ENCODE measurements around the gene CEMIP. TPM values are rescaled to one million over a fixed set of nuclear protein-coding genes. Genes with fewer than 3 reads are reported as not detected.
A peak's percentile ranks its signal among the peaks of the same experiment; 100 is the strongest.

CEMIP gene
- total and polyA plus RNA-seq, 4 donors: 11.6 to 257 (median 62.6) TPM

DNA sequence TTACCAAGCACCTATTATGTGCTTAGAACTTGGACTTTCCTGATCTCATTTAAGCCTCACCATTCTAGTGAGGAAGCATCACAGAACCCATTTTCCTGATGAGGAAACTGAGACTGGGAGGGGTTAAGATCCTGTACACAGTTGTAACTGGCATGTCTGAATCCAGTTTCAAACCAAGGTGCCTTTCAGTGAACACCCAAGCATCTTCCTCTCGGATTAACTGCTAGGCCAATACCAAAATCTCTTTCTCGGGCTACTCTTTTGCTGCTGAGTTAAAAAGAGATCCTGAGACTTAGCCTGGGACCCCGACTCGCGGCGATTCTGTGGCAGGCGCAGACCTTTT is 578 bp upstream of the CEMIP start:
- DNase-seq (ENCODE audit: low read depth in 4 of 6, low spot score in 6 of 6): no peak
- Histone ChIP-seq H3K27me3 (ENCODE audit: control insufficient read depth, insufficient read depth, low read length) (peaks cover 30% of the 10 kb centered on the region), H3K4me3 (ENCODE audit: low read depth, low read length) (no peak overlapping the region), H3K36me3 (ENCODE audit: control insufficient read depth, insufficient read depth, low read length) (no peaks in the 10 kb centered on the region), H3K27ac (ENCODE audit: low read depth, low read length) (no peak overlapping the region), H3K9me3 (ENCODE audit: control insufficient read depth, insufficient read depth, low read length) (no peaks in the 10 kb centered on the region), H3K4me1 (ENCODE audit: control insufficient read depth, insufficient read depth, low read length) (peaks cover 26% of the 10 kb centered on the region)
- 20% methylated on average over 7 of the region's 7 CpGs for WGBS (ENCODE audit: insufficient coverage)

DNA sequence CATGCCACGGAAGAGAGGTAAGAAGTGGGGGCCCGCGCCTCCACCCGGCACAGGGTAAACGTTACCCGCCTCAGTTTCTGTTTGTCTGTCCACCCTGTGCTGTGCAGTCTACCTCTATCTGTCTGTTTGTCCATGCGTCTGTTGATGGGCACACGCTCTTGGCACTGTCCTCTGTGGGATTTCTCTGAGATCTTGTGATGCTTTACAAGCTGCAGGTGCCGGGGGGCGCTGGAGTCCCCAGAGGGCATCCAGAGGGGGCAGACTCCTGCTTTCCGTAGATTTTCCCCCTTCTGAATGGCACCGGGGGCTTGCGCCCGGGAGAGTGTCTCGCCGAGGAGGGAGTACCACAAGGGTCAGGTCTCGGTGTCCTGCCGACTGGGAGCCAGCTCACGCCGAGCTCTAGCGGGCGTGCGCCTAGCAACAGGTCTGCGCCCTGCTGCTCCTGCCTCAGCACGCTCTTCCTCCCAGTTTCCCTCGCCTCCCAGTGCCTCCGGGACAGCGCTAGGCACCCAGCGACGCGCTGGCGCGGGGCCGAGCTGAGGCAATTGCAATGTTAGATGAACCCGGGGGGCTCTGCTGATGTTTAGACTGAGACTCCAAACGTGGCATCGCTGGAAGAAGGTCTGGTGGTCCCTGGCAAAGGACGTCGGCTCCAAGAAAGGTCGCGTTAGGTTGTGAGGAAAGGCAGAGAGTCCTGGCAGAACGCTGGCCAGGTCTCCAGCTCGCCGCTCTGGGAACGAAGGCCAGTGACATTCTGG is 667 bp downstream of the CEMIP start:
- Histone ChIP-seq H3K27ac (ENCODE audit: low read depth, low read length) (no peak overlapping the region), H3K27me3 (ENCODE audit: control insufficient read depth, insufficient read depth, low read length) (peaks cover 32% of the 10 kb centered on the region), H3K4me1 (ENCODE audit: control insufficient read depth, insufficient read depth, low read length) (peaks cover 26% of the 10 kb centered on the region), H3K36me3 (ENCODE audit: control insufficient read depth, insufficient read depth, low read length) (no peaks in the 10 kb centered on the region), H3K9me3 (ENCODE audit: control insufficient read depth, insufficient read depth, low read length) (no peaks in the 10 kb centered on the region), H3K4me3 (ENCODE audit: low read depth, low read length) (peak overlapping the region; percentile 28)
- WGBS (ENCODE audit: insufficient coverage): under 1% methylated on average over 45 of the region's 45 CpGs
- peak in 2 of 6 donors; percentile 37 to 57 for DNase-seq (ENCODE audit: low read depth in 4 of 6, low spot score in 6 of 6)

- no peaks in the 10 kb centered on the region for H3K36me3 ChIP-seq (ENCODE audit: control insufficient read depth, insufficient read depth, low read length)
- peaks cover 32% of the 10 kb centered on the region for H3K27me3 ChIP-seq (ENCODE audit: control insufficient read depth, insufficient read depth, low read length)
- H3K4me1 ChIP-seq (ENCODE audit: control insufficient read depth, insufficient read depth, low read length): peaks cover 26% of the 10 kb centered on the region
- H3K27ac ChIP-seq (ENCODE audit: low read depth, low read length): no peak overlapping the region
- DNase-seq (ENCODE audit: low read depth in 4 of 6, low spot score in 6 of 6): peak in 2 of 6 donors; percentile 29 to 71
- peak overlapping the region; percentile 28 for H3K4me3 ChIP-seq (ENCODE audit: low read depth, low read length)
- no peaks in the 10 kb centered on the region for H3K9me3 ChIP-seq (ENCODE audit: control insufficient read depth, insufficient read depth, low read length)
- under 1% methylated on average over 38 of the region's 40 CpGs for WGBS (ENCODE audit: insufficient coverage)
These were observed 1.4 kb downstream of the CEMIP start for GRCh38 chr15:80780416-80781221.

DNA sequence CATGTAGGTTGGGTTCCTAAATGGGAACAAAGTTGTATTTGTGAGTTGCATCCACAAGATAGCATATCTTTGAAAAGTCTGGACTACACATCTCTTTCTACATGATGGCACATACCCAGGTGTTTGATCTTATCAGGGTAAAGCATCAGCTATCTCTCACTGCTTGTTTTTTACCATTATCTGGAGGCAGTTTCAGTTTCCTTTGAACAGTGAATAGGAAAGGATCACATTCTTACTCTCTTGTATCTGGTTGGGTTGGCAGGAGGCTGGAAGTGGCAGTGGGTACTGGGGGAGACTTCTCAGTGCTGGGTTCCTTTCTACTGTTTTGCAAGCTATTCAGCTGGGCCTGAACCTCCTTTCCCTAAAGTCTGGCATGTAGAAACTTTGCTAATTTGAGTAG is 4.1 kb downstream of the CEMIP start:
- H3K27me3 ChIP-seq (ENCODE audit: control insufficient read depth, insufficient read depth, low read length): peaks cover 32% of the 10 kb centered on the region
- no peaks in the 10 kb centered on the region for H3K9me3 ChIP-seq (ENCODE audit: control insufficient read depth, insufficient read depth, low read length)
- no peak overlapping the region for H3K27ac ChIP-seq (ENCODE audit: low read depth, low read length)
- DNase-seq (ENCODE audit: low read depth in 4 of 6, low spot score in 6 of 6): no peak
- H3K4me1 ChIP-seq (ENCODE audit: control insufficient read depth, insufficient read depth, low read length): peaks cover 30% of the 10 kb centered on the region
- no peaks in the 10 kb centered on the region for H3K36me3 ChIP-seq (ENCODE audit: control insufficient read depth, insufficient read depth, low read length)
- H3K4me3 ChIP-seq (ENCODE audit: low read depth, low read length): peak overlapping the region; percentile 5

- Histone ChIP-seq H3K27ac (ENCODE audit: low read depth, low read length) (no peak overlapping the region), H3K9me3 (ENCODE audit: control insufficient read depth, insufficient read depth, low read length) (no peaks in the 10 kb centered on the region), H3K27me3 (ENCODE audit: control insufficient read depth, insufficient read depth, low read length) (peaks cover 18% of the 10 kb centered on the region), H3K36me3 (ENCODE audit: control insufficient read depth, insufficient read depth, low read length) (no peaks in the 10 kb centered on the region), H3K4me1 (ENCODE audit: control insufficient read depth, insufficient read depth, low read length) (peaks cover 15% of the 10 kb centered on the region), H3K4me3 (ENCODE audit: low read depth, low read length) (no peak overlapping the region)
- 87% methylated on average over 5 of the region's 5 CpGs for WGBS (ENCODE audit: insufficient coverage)
- no peak for DNase-seq (ENCODE audit: low read depth in 4 of 6, low spot score in 6 of 6)
These were observed 6.2 kb downstream of the CEMIP start for GRCh38 chr15:80785335-80785734.

GRCh38 chr15:80785811-80786354 is 6.7 kb downstream of the CEMIP start:
- Histone ChIP-seq H3K27ac (ENCODE audit: low read depth, low read length) (no peak overlapping the region), H3K4me3 (ENCODE audit: low read depth, low read length) (no peak overlapping the region), H3K9me3 (ENCODE audit: control insufficient read depth, insufficient read depth, low read length) (no peaks in the 10 kb centered on the region), H3K36me3 (ENCODE audit: control insufficient read depth, insufficient read depth, low read length) (no peaks in the 10 kb centered on the region), H3K4me1 (ENCODE audit: control insufficient read depth, insufficient read depth, low read length) (peaks cover 9% of the 10 kb centered on the region), H3K27me3 (ENCODE audit: control insufficient read depth, insufficient read depth, low read length) (peaks cover 12% of the 10 kb centered on the region)
- no peak for DNase-seq (ENCODE audit: low read depth in 4 of 6, low spot score in 6 of 6)
- WGBS (ENCODE audit: insufficient coverage): 83% methylated on average over 1 of the region's 5 CpGs

DNA sequence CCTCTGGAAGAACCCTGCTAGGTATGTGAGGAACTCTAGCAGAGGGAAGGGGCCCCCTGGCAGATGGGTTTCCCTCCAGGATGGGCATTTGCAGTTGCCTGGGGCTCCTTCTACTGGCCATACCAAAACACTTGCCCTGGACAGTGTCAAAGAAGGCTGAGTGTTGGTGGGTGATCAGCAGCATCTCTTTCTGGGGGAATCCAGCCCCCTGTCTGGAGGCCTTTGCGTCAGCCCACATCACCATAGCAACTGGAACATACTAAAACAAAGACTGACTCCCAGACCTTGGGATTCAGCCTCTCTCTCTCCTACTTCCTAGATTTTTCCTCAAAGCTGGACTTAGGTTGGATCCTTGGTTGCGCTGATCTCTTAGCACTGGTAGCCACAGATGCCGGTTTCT is 8.1 kb downstream of the CEMIP start:
- Histone ChIP-seq H3K4me3 (ENCODE audit: low read depth, low read length) (no peak overlapping the region), H3K27ac (ENCODE audit: low read depth, low read length) (no peak overlapping the region)
- 96% methylated on average over 2 of the region's 3 CpGs for WGBS (ENCODE audit: insufficient coverage)

GRCh38 chr15:80788536-80788935 is 9.4 kb downstream of the CEMIP start:
- Histone ChIP-seq H3K27me3 (ENCODE audit: control insufficient read depth, insufficient read depth, low read length) (peaks cover 3% of the 10 kb centered on the region), H3K4me3 (ENCODE audit: low read depth, low read length) (no peak overlapping the region), H3K27ac (ENCODE audit: low read depth, low read length) (no peak overlapping the region), H3K9me3 (ENCODE audit: control insufficient read depth, insufficient read depth, low read length) (no peaks in the 10 kb centered on the region), H3K4me1 (ENCODE audit: control insufficient read depth, insufficient read depth, low read length) (peaks cover 8% of the 10 kb centered on the region), H3K36me3 (ENCODE audit: control insufficient read depth, insufficient read depth, low read length) (no peaks in the 10 kb centered on the region)
- peak in 2 of 6 donors; percentile 50 to 57 for DNase-seq (ENCODE audit: low read depth in 4 of 6, low spot score in 6 of 6)
- WGBS (ENCODE audit: insufficient coverage): 58% methylated on average over 2 of the region's 6 CpGs

More for the DNA sequence above, 8.1 kb downstream of the CEMIP start:
- Histone ChIP-seq H3K9me3 (ENCODE audit: control insufficient read depth, insufficient read depth, low read length) (no peaks in the 10 kb centered on the region), H3K27me3 (ENCODE audit: control insufficient read depth, insufficient read depth, low read length) (peaks cover 7% of the 10 kb centered on the region), H3K36me3 (ENCODE audit: control insufficient read depth, insufficient read depth, low read length) (no peaks in the 10 kb centered on the region), H3K4me1 (ENCODE audit: control insufficient read depth, insufficient read depth, low read length) (peaks cover 8% of the 10 kb centered on the region)
- DNase-seq (ENCODE audit: low read depth in 4 of 6, low spot score in 6 of 6): peak in 1 of 6 donors; percentile 75

- no peaks in the 10 kb centered on the region for H3K9me3 ChIP-seq (ENCODE audit: control insufficient read depth, insufficient read depth, low read length)
- H3K27ac ChIP-seq (ENCODE audit: low read depth, low read length): no peak overlapping the region
- peaks cover 8% of the 10 kb centered on the region for H3K4me1 ChIP-seq (ENCODE audit: control insufficient read depth, insufficient read depth, low read length)
- H3K4me3 ChIP-seq (ENCODE audit: low read depth, low read length): no peak overlapping the region
- H3K27me3 ChIP-seq (ENCODE audit: control insufficient read depth, insufficient read depth, low read length): no peaks in the 10 kb centered on the region
- no peaks in the 10 kb centered on the region for H3K36me3 ChIP-seq (ENCODE audit: control insufficient read depth, insufficient read depth, low read length)
- no peak for DNase-seq (ENCODE audit: low read depth in 4 of 6, low spot score in 6 of 6)
- WGBS (ENCODE audit: insufficient coverage): no CpG with 5 or more reads among the region's 5 CpGs
These were observed 10.1 kb downstream of the CEMIP start for GRCh38 chr15:80789296-80789695.

Measured in spinal cord (tissue), 10 donors.